NCI-H146 treated with DMSO at 0.1 percent for 48 hours (cell line): ENCODE results near the gene SPDYE3.

Experiments used
- DNase-seq: peaks from one replicate; lab custom pipeline; 2025; ENCODE audit not compliant: unreplicated experiment; lab: John Stamatoyannopoulos, UW

The SPDYE3 gene

DNA sequence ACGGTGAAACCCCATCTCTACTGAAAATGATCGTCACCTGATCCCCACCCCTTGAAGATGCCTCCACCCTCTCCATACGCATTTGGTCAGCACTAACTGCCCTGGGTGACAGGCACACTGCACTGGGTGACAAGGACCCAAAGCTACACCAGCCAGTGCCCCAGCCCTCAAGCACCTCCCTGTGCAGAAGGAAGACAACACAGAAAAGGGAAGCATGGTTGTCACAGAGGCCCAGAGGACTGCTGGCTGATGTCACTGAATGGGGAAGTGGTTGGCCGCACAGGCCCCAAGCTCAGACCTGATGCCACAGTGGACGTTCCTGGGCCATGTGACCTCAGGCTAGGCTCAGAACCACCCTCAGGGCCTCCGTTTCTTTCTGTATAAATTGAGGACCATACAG is 61.6 kb downstream of the SPDYE3 start:
- no peak for DNase-seq

GRCh38 chr7:100370303-100370702 is 62.8 kb downstream of the SPDYE3 start:
- no peak for DNase-seq

DNA sequence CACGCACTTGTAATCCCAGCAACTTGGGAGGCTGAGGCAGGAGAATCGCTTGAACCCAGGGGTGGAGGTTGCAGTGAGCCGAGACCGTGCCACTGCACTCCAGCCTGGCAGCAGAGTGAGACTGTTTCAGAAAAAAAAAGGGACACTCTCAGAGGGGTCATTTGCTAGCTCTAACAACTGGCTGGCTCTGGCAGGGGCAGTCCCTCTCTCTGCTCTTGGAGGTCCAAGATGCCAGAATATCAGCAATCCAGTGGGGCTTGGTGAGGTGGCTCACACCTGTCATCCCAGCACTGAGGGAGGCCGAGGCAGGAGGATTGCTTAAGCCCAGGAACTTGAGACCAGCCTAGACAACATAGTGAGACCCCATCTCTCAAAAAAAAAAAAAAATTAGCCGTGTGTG is 63.2 kb downstream of the SPDYE3 start:
- DNase-seq: no peak

GRCh38 chr7:100371561-100372171 is 64.2 kb downstream of the SPDYE3 start:
- DNase-seq: no peak
